ENCODE measurements around the gene PDE4B.

- TF ChIP-seq POLR2A (IDR thresholded peaks at IDR 0.05; ENCODE audit: low read depth, low read length) = no peak
- no peak for TF ChIP-seq POLR2AphosphoS5 (IDR thresholded peaks at IDR 0.05; ENCODE audit: low read depth, low read length)
- TF ChIP-seq TAF1 (IDR thresholded peaks at IDR 0.05; ENCODE audit: low read depth, low read length) = no peak
- TF ChIP-seq SPI1 (IDR thresholded peaks at IDR 0.05; ENCODE audit: low read depth, low read length) = no peak
Measured at GRCh38 chr1:65948609-65949229, 156.0 kb downstream of the PDE4B start.
